ENCODE data around the gene EIF4E3.

DNA sequence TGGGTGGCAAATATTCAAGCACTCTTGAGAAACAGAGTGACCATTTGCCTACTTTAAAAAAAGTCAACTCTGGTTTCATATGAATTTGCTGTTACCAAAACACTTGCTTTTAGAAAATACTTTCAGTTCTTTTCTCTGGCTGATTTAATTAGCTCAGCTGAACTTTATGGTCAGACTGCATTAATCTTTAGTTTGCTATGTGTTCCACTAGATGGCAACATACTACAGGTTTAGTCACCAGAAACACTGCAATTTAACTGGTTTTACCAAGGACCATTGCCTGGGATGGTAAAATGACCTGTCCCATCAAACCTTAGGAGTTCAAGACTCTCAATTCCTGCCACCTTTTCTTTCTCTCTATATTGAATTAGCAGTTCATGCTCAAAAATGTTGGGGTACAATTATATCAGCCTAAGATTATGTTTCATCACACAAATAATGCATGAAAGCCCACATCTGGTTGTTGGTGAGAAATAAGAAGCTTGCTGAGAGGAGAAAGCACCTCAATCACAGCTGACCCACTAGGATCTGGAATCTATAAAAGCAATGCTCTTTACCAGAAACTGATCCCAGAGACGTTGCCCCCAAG is 14.2 kb downstream of the EIF4E3 start:
- no peak for TF ChIP-seq POLR2A (IDR thresholded peaks at IDR 0.05; ENCODE audit: low read length)
- TF ChIP-seq MAX (IDR thresholded peaks at IDR 0.05) = no peak

Measured in A549 (cell line).